HepG2 (cell line): ENCODE data around the gene OS9. TPM values are rescaled to one million over a fixed set of nuclear protein-coding genes. Genes with fewer than 3 reads are reported as not detected.

Experiments
- ATAC-seq: fragments of 200-7000 bp; cut with Tn5 transposase; 3 replicates; pipeline ENCODE4 v1.9.1; 2020; ENCODE audit warnings: mild to moderate bottlenecking, moderate library complexity
- BruUV-seq: library from RNA; stranded (reverse); fragments of 400-500 nt; replicated peaks from 2 replicates; lab custom pipeline; 2021; lab: Mats Ljungman, UMichigan
- CTCF ChIA-PET: fragments of 300-600 bp; formaldehyde crosslinking; extraction: SDS; loops from one replicate; lab custom pipeline; 2021; ENCODE audit warnings: low total read pairs, inconsistent platforms, low intra/inter-chr PET ratio; lab: Yijun Ruan, JAX
- POLR2A ChIA-PET: fragments of 350-600 bp; sonication (Branson Sonifier 250); formaldehyde crosslinking; loops from one replicate; lab custom pipeline; 2020; ENCODE audit warnings: antibody characterized with exemption, inconsistent platforms; lab: Yijun Ruan, JAX
- DNase-seq: peaks from one replicate; pipeline ENCODE4 v3.0.0-alpha.2; 2015; ENCODE audit warnings: low spot score
- FAIRE-seq: peaks from 3 replicates; lab custom pipeline; 2011; peaks lifted over from hg19 to GRCh38; lab: Jason Lieb, UNC
- H2AFZ ChIP-seq: one replicate; pipeline ENCODE4 v1.6.1; 2011; ENCODE audit warnings: low read length, inconsistent platforms
- H3K27ac ChIP-seq: fragments of 300-600 bp; 3 replicates; pipeline ENCODE4 v1.8.0; 2011; ENCODE audit warnings: mixed run types, mild to moderate bottlenecking, mixed read lengths, low read length, inconsistent platforms; ENCODE audit not compliant: insufficient read depth; ENCODE audit errors: extremely low read length
- H3K27me3 ChIP-seq, 2 experiments: fragments of 200-600 bp in 1 of 2; 2 replicates in 1 of 2; 3 replicates in 1 of 2; pipeline versions ENCODE4 v1.6.0 to v1.8.0; 2011; ENCODE audit warnings: low read length in 2 of 2, mild to moderate bottlenecking in 2 of 2, moderate library complexity in 2 of 2, inconsistent platforms in 1 of 2; ENCODE audit not compliant: insufficient read depth in 2 of 2, control insufficient read depth in 1 of 2
- H3K36me3 ChIP-seq, 2 experiments: fragments of 200-600 bp in 1 of 2; replicated peaks in 1 of 2; 2 replicates in 1 of 2; 3 replicates in 1 of 2; pipeline versions ENCODE4 v1.5.1 to v1.8.0; 2011; ENCODE audit warnings: low read length in 2 of 2, inconsistent platforms in 1 of 2; ENCODE audit not compliant: insufficient read depth in 2 of 2, control insufficient read depth in 1 of 2
- H3K4me1 ChIP-seq: 2 replicates; pipeline ENCODE4 v1.5.1; 2012; ENCODE audit warnings: low read length, inconsistent platforms; ENCODE audit not compliant: insufficient read depth
- H3K4me2 ChIP-seq: 2 replicates; pipeline ENCODE4 v1.6.0; 2011; ENCODE audit warnings: low read depth, low read length, inconsistent platforms
- H3K4me3 ChIP-seq, 3 experiments: fragments of 200-600 bp in 1 of 3; sonication (generic), shearing (Covaris generic) in 1 of 3; replicated peaks in 1 of 3; 2 replicates each; pipeline ENCODE4 v1.5.1; 2011 to 2016; ENCODE audit warnings: low read length in 3 of 3, inconsistent platforms in 2 of 3, low read depth in 2 of 3, mild to moderate bottlenecking in 2 of 3, control low read depth in 1 of 3, mixed read lengths in 1 of 3; ENCODE audit not compliant: insufficient read depth in 1 of 3
- H3K79me2 ChIP-seq: one replicate; pipeline ENCODE4 v1.6.1; 2011; ENCODE audit warnings: low read length, inconsistent platforms; ENCODE audit not compliant: insufficient read depth
- H3K9ac ChIP-seq: 2 replicates; pipeline ENCODE4 v1.6.0; 2011; ENCODE audit warnings: mild to moderate bottlenecking, low read depth, low read length, inconsistent platforms; ENCODE audit not compliant: insufficient read depth
- H3K9me3 ChIP-seq: 2 replicates; pipeline ENCODE4 v1.5.1; 2012; ENCODE audit warnings: mild to moderate bottlenecking, low read length
- H4K20me1 ChIP-seq: 2 replicates; pipeline ENCODE4 v1.6.0; 2011; ENCODE audit warnings: inconsistent platforms, mild to moderate bottlenecking, low read length, moderate library complexity; ENCODE audit not compliant: insufficient read depth
- POLR2AphosphoS5 ChIP-seq: IDR thresholded peaks from 2 replicates; pipeline ENCODE4 v1.6.1; 2012; ENCODE audit warnings: low read depth, low read length
- SIN3A ChIP-seq: IDR thresholded peaks from 2 replicates; pipeline ENCODE4 v1.6.1; 2011; ENCODE audit warnings: low read depth, mild to moderate bottlenecking, control low read depth, low read length, borderline replicate concordance
- U2AF2 ChIP-seq: fragments of 200-400 bp; formaldehyde crosslinking; IDR thresholded peaks from 2 replicates; pipeline ENCODE4 v1.6.1; 2017; ENCODE audit warnings: low read depth, mild to moderate bottlenecking, low read length
- ZNF513 ChIP-seq: sonication (generic); formaldehyde crosslinking; conservative IDR thresholded peaks from 2 replicates; pipeline ENCODE4 v1.5.0; 2020; ENCODE audit warnings: missing genetic modification reagents
- ZNF576 ChIP-seq: sonication (generic); formaldehyde crosslinking; IDR thresholded peaks from 2 replicates; pipeline ENCODE4 v1.4.0; 2020; ENCODE audit warnings: mild to moderate bottlenecking, missing genetic modification reagents
- WGBS: methylation state at CpG from one replicate; pipeline ENCODE4 v1.1.6; 2017; ENCODE audit warnings: low lambda C conversion rate; 5-methylcytosine and 5-hydroxymethylcytosine counted together
- in situ Hi-C: cut with HindIII; loops from 2 replicates; pipeline ENCODE4 v1.10.0; 2017; ENCODE audit warnings: low pct_unique_long_range_greater_than_20kb; ENCODE audit not compliant: extremely low pct_ligation_motif_present
- intact Hi-C: fragments of 100-400 bp; cut with micrococcal nuclease; formaldehyde crosslinking; loops from one replicate; pipeline ENCODE4 v1.10.0; 2022; ENCODE audit not compliant: unreplicated experiment
- polyA plus RNA-seq, 8 experiments: library from polyadenylated mRNA; depleted of rRNA in 3 of 8; stranded (reverse) in 7 of 8; unstranded in 1 of 8; fragments of >200 nt; fragmentation: Illumina TruSeq in 4 of 8; extraction: Trizol in 4 of 8; gene quantifications; 2 replicates each; pipeline versions ENCODE4 v1.2.1 to v1.2.3, GENCODE V29; 2011 to 2016; ENCODE audit warnings: low read depth in 4 of 8, missing spikeins in 1 of 8, mixed read lengths in 1 of 8; ENCODE audit not compliant: insufficient read depth in 1 of 8
- total RNA-seq, 5 experiments: library from RNA; depleted of rRNA; stranded (reverse); fragments of >200 nt; fragmentation: Illumina TruSeq; extraction: Trizol; gene quantifications; 2 replicates each; pipeline ENCODE4 v1.2.3, GENCODE V29; 2016; ENCODE audit warnings: low read depth in 1 of 5
- TF ChIP-seq, protein P1 (sequence below): sonication (generic); formaldehyde crosslinking; IDR thresholded peaks from 2 replicates; pipeline ENCODE4 v1.5.1; 2020; ENCODE audit warnings: missing genetic modification reagents, mild to moderate bottlenecking, borderline replicate concordance

OS9 gene
- total and polyA plus RNA-seq, 2 of the 13 experiments (the other 11 are each of a cell fraction or from before 2014, with no cell fraction given): 156 to 206 TPM

- intact Hi-C loops: no loop called here
- no peak overlapping the region for H3K27ac ChIP-seq
- TF ChIP-seq, protein P1, sequence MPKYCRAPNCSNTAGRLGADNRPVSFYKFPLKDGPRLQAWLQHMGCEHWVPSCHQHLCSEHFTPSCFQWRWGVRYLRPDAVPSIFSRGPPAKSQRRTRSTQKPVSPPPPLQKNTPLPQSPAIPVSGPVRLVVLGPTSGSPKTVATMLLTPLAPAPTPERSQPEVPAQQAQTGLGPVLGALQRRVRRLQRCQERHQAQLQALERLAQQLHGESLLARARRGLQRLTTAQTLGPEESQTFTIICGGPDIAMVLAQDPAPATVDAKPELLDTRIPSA (CRISPR knock-in tag): no peak
- no peak for TF ChIP-seq SIN3A
- TF ChIP-seq ZNF513: no peak
- no peak for TF ChIP-seq U2AF2
- no peak for TF ChIP-seq ZNF576
- no peak for TF ChIP-seq POLR2AphosphoS5
- no peak overlapping the region for H3K4me3 ChIP-seq
- H3K9me3 ChIP-seq: no peaks in the 10 kb centered on the region
- peaks cover 9 to 41% of the 10 kb centered on the region in 2 experiments; a peak in 4 of 5 replicates for H3K27me3 ChIP-seq
- no TSS peak for BruUV-seq
- no peaks in the 10 kb centered on the region for H4K20me1 ChIP-seq
- peaks cover 57% of the 10 kb centered on the region for H3K4me1 ChIP-seq
- no CpG with 5 or more reads among the region's 1 CpG for WGBS
- in situ Hi-C loops: no loop called here
- peaks cover 10% of the 10 kb centered on the region for H3K79me2 ChIP-seq
- peaks cover 0 to 9% of the 10 kb centered on the region in 2 experiments; a peak in 2 of 5 replicates for H3K36me3 ChIP-seq
- ATAC-seq: no peak
- POLR2A ChIA-PET: no interaction called here
- peak overlapping the region; percentile 54 for H3K4me2 ChIP-seq
- no peak overlapping the region for H2AFZ ChIP-seq
- CTCF ChIA-PET: no interaction called here
- no peak overlapping the region for H3K9ac ChIP-seq
- FAIRE-seq: no peak
- DNase-seq: no peak
These were observed 47.5 kb downstream of the OS9 start for GRCh38 chr12:57741413-57741789.
